K562 (cell line): ENCODE results near the gene ARHGEF33. TPM values are rescaled to one million over a fixed set of nuclear protein-coding genes. Genes with fewer than 3 reads are reported as not detected.

ENCODE experiments used
- ATAC-seq: fragments of 200-7000 bp; cut with Tn5 transposase; 3 replicates; pipeline ENCODE4 v1.9.1; 2020; ENCODE audit warnings: moderate library complexity
- BruUV-seq: library from RNA; stranded (reverse); fragments of 400-500 nt; replicated peaks from 2 replicates; lab custom pipeline; 2021; lab: Mats Ljungman, UMichigan
- CTCF ChIA-PET: fragments of 300-600 bp; formaldehyde crosslinking; extraction: SDS; loops from one replicate; lab custom pipeline; 2021; ENCODE audit warnings: low intra/inter-chr PET ratio; lab: Yijun Ruan, JAX
- POLR2A ChIA-PET: fragments of 300-600, 350-650 bp; sonication (Branson Sonifier 250); formaldehyde crosslinking; extraction: SDS; loops from one replicate; lab custom pipeline; 2021; ENCODE audit warnings: antibody characterized with exemption, inconsistent platforms; lab: Yijun Ruan, JAX
- DNase-seq, 4 experiments: peaks; one replicate each; pipeline versions ENCODE4 v3.0.0 to v3.0.0-alpha.2; 2011 to 2018; ENCODE audit warnings: low spot score in 3 of 4, mixed read lengths in 3 of 4; ENCODE audit errors: extremely low read depth in 1 of 4
- FAIRE-seq: peaks from 2 replicates; lab custom pipeline; 2011; peaks lifted over from hg19 to GRCh38; lab: Jason Lieb, UNC
- H2AFZ ChIP-seq: 2 replicates; pipeline ENCODE4 v1.6.0; 2011; ENCODE audit warnings: low read depth, low read length, control low read depth, inconsistent platforms
- H3K27ac ChIP-seq: fragments of 200-600 bp; 3 replicates; pipeline ENCODE4 v1.8.0; 2011; ENCODE audit warnings: low read depth, mild to moderate bottlenecking, control low read depth, inconsistent platforms, low read length, moderate library complexity, mixed read lengths; ENCODE audit errors: extremely low read depth
- H3K27me3 ChIP-seq, 2 experiments: fragments of 300-600 bp in 1 of 2; 2 replicates in 1 of 2; 3 replicates in 1 of 2; pipeline versions ENCODE4 v1.6.0 to v1.8.0; 2011; ENCODE audit warnings: inconsistent platforms in 2 of 2, low read length in 2 of 2, mild to moderate bottlenecking in 1 of 2, mixed read lengths in 1 of 2, moderate library complexity in 1 of 2; ENCODE audit not compliant: control insufficient read depth in 2 of 2, insufficient read depth in 2 of 2
- H3K36me3 ChIP-seq: fragments of 300-600 bp; 3 replicates; pipeline ENCODE4 v1.8.0; 2011; ENCODE audit warnings: mild to moderate bottlenecking, low read length, inconsistent platforms; ENCODE audit not compliant: control insufficient read depth, insufficient read depth
- H3K4me1 ChIP-seq, 2 experiments: fragments of 200-600 bp in 1 of 2; replicated peaks in 1 of 2; 2 replicates in 1 of 2; 3 replicates in 1 of 2; pipeline versions ENCODE4 v1.5.1 to v1.8.0; 2011; ENCODE audit warnings: inconsistent platforms in 2 of 2, low read length in 2 of 2, mild to moderate bottlenecking in 1 of 2, mixed read lengths in 1 of 2, moderate library complexity in 1 of 2; ENCODE audit not compliant: control insufficient read depth in 2 of 2, insufficient read depth in 2 of 2
- H3K4me2 ChIP-seq: 2 replicates; pipeline ENCODE4 v1.6.1; 2011; ENCODE audit warnings: low read length, control low read depth, inconsistent platforms, mixed read lengths; ENCODE audit not compliant: insufficient read depth
- H3K4me3 ChIP-seq: fragments of 200-600 bp; sonication (generic), shearing (Covaris generic); 2 replicates; pipeline ENCODE4 v1.5.1; 2016; ENCODE audit warnings: control low read depth, inconsistent platforms
- H3K79me2 ChIP-seq: fragments of 200-600 bp; 3 replicates; pipeline ENCODE4 v1.8.0; 2011; ENCODE audit warnings: low read length, inconsistent platforms; ENCODE audit not compliant: control insufficient read depth, insufficient read depth
- H3K9ac ChIP-seq, 2 experiments: 2 replicates each; pipeline versions ENCODE4 v1.6.0 to v1.6.1; 2011; ENCODE audit warnings: low read depth in 2 of 2, low read length in 2 of 2, control low read depth in 1 of 2, inconsistent platforms in 1 of 2, mild to moderate bottlenecking in 1 of 2, mixed read lengths in 1 of 2; ENCODE audit not compliant: insufficient read depth in 1 of 2
- H3K9me1 ChIP-seq: one replicate; pipeline ENCODE4 v1.6.0; 2011; ENCODE audit warnings: inconsistent platforms, mild to moderate bottlenecking, low read length, moderate library complexity; ENCODE audit not compliant: control insufficient read depth, insufficient read depth
- H3K9me3 ChIP-seq: replicated peaks from 2 replicates; pipeline ENCODE4 v1.5.1; 2011; ENCODE audit warnings: low read depth, low read length, inconsistent platforms; ENCODE audit not compliant: control insufficient read depth, insufficient read depth
- H4K20me1 ChIP-seq: replicated peaks from 2 replicates; pipeline ENCODE4 v1.6.1; 2011; ENCODE audit warnings: low read length, inconsistent platforms, mixed read lengths; ENCODE audit not compliant: control insufficient read depth, insufficient read depth
- ARNT ChIP-seq, 2 experiments: fragments of 450-650 bp; IDR thresholded peaks; 2 replicates each; pipeline ENCODE4 v1.6.1; 2016; ENCODE audit warnings: mild to moderate bottlenecking in 1 of 2
- HMG20A ChIP-seq: fragments of 450-650 bp; formaldehyde crosslinking; conservative IDR thresholded peaks from 2 replicates; pipeline ENCODE4 v1.4.0; 2020; ENCODE audit warnings: mild to moderate bottlenecking, mixed read lengths
- MCM2 ChIP-seq: fragments of 450-650 bp; IDR thresholded peaks from 2 replicates; pipeline ENCODE4 v1.6.1; 2017; ENCODE audit warnings: low read depth, mild to moderate bottlenecking
- NR2C2 ChIP-seq, 2 experiments: fragments of 200-800 bp in 1 of 2; sonication (Bioruptor generic) in 1 of 2; sonication (generic) in 1 of 2; formaldehyde crosslinking in 1 of 2; IDR thresholded peaks; 2 replicates each; pipeline versions ENCODE4 v1.6.1 to v1.8.0; 2016 to 2022; ENCODE audit warnings: mild to moderate bottlenecking in 1 of 2, missing compliant biosample characterization in 1 of 2, missing genetic modification characterization in 1 of 2, missing genetic modification reagents in 1 of 2
- SRSF3 ChIP-seq: fragments of 200-400 bp; formaldehyde crosslinking; IDR thresholded peaks from 2 replicates; pipeline ENCODE4 v1.6.1; 2016; ENCODE audit warnings: mild to moderate bottlenecking, low read length, moderate library complexity; ENCODE audit not compliant: insufficient read depth
- TRIM24 ChIP-seq, 2 experiments: fragments of 450-650 bp; IDR thresholded peaks; 2 replicates each; pipeline ENCODE4 v1.6.1; 2016
- WGBS: fragments of 100-300 bp; shearing (Covaris generic); methylation state at CpG from one replicate; pipeline ENCODE4 v1.1.6; 2016; ENCODE audit warnings: low coverage, mixed read lengths; ENCODE audit not compliant: insufficient coverage; ENCODE audit errors: missing lambda C conversion rate; 5-methylcytosine and 5-hydroxymethylcytosine counted together
- in situ Hi-C: fragments of 300-500 bp; cut with MboI; formaldehyde crosslinking; loops from 4 replicates; pipeline ENCODE4 v1.15.0; 2018; ENCODE audit warnings: inconsistent platforms, mixed read lengths
- intact Hi-C: fragments of 100-400 bp; cut with micrococcal nuclease; formaldehyde crosslinking; loops from 2 replicates; pipeline ENCODE4 v1.14.2; 2022
- polyA plus RNA-seq, 8 experiments: library from polyadenylated mRNA; depleted of rRNA in 4 of 8; stranded (reverse) in 5 of 8; unstranded in 3 of 8; fragments of >200 nt; fragmentation: Nextera tagmentation in 2 of 8; fragmentation: Illumina TruSeq in 1 of 8; extraction: Ambion mirVana in 2 of 8; extraction: Trizol in 1 of 8; gene quantifications; 2 replicates each; pipeline versions ENCODE4 v1.2.1 to v1.2.3, GENCODE V29; 2011 to 2014; ENCODE audit warnings: inconsistent platforms in 1 of 8, missing spikeins in 1 of 8
- total RNA-seq, 7 experiments: library from RNA; depleted of rRNA in 6 of 7; stranded (reverse); fragments of >200 nt in 6 of 7; fragmentation: Illumina TruSeq in 2 of 7; extraction: Trizol in 2 of 7; gene quantifications; 2 replicates each; pipeline versions ENCODE4 v1.2.1 to v1.2.3, GENCODE V29; 2011 to 2021; ENCODE audit warnings: low replicate concordance in 1 of 7
- TF ChIP-seq, protein P1 (sequence below): fragments of 250-450 bp; sonication (Bioruptor Pico); IDR thresholded peaks from 2 replicates; pipeline ENCODE4 v1.8.0; 2022; ENCODE audit warnings: moderate library complexity, mild to moderate bottlenecking, inconsistent platforms
- TF ChIP-seq, protein P2 (sequence below), 2 experiments: fragments of 450-650 bp in 1 of 2; IDR thresholded peaks; 2 replicates each; pipeline ENCODE4 v1.6.1; 2011 to 2017; ENCODE audit warnings: low read depth in 2 of 2, antibody characterized with exemption in 1 of 2, borderline replicate concordance in 1 of 2, low read length in 1 of 2, mild to moderate bottlenecking in 1 of 2, mixed read lengths in 1 of 2; ENCODE audit not compliant: control insufficient read depth in 1 of 2
- TF ChIP-seq, protein P3 (sequence below): fragments of 250-450 bp; sonication (Bioruptor Pico); IDR thresholded peaks from 2 replicates; pipeline ENCODE4 v1.4.0; 2020; ENCODE audit warnings: borderline replicate concordance

ARHGEF33 gene
- total and polyA plus RNA-seq, 9 of the 15 experiments (the other 6 are each of a cell fraction or from before 2014, with no cell fraction given) = 0.01 to 0.08 (median 0.03) TPM; not detected in 5

DNA sequence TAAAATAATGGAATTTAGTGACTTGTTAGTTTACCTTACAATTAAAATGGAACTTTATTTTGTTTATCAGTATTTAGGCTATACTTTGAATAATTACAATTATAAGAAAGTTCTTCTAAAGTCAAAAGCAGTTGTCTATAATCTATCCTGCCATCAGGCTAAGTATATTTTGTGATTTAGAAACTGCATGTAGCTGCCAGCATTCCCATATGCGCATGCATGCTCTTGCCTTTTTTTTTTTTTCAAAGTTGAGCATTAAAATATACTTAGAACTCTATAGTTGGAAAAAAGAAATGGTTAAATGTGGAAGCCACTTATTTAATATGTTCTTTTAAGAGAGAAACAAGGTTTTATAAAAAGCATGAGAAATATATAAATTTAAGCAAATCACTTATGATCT lies 99.0 kb downstream of the ARHGEF33 start:
- CTCF ChIA-PET = no interaction called here
- ATAC-seq (no peak), FAIRE-seq (no peak), DNase-seq (no peak)
- TF ChIP-seq, protein P1, sequence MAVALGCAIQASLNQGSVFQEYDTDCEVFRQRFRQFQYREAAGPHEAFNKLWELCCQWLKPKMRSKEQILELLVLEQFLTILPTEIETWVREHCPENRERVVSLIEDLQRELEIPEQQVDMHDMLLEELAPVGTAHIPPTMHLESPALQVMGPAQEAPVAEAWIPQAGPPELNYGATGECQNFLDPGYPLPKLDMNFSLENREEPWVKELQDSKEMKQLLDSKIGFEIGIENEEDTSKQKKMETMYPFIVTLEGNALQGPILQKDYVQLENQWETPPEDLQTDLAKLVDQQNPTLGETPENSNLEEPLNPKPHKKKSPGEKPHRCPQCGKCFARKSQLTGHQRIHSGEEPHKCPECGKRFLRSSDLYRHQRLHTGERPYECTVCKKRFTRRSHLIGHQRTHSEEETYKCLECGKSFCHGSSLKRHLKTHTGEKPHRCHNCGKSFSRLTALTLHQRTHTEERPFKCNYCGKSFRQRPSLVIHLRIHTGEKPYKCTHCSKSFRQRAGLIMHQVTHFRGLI (CRISPR knock-in tag) = no peak
- POLR2A ChIA-PET = interaction anchor here (1.1 kb wide), 1 partner anchor 237 kb away, joined by 4 read pairs; the partner anchor contains the start of gene SRSF7
- Histone ChIP-seq H3K4me2 (no peak overlapping the region), H3K27ac (no peak overlapping the region), H3K27me3 (no peaks in the 10 kb centered on the region), H3K9ac (no peak overlapping the region), H3K4me1 (no peaks in the 10 kb centered on the region), H3K79me2 (no peaks in the 10 kb centered on the region), H2AFZ (no peak overlapping the region), H4K20me1 (no peaks in the 10 kb centered on the region), H3K36me3 (peaks cover 41% of the 10 kb centered on the region; the same call in 2 of the 3 replicates), H3K4me3 (no peak overlapping the region), H3K9me3 (no peaks in the 10 kb centered on the region), H3K9me1 (no peaks in the 10 kb centered on the region)
- intact Hi-C loops (no loop called here), in situ Hi-C loops (no loop called here)
- BruUV-seq = no TSS peak
- 88% methylated on average over 1 of the region's 1 CpG for WGBS

DNA sequence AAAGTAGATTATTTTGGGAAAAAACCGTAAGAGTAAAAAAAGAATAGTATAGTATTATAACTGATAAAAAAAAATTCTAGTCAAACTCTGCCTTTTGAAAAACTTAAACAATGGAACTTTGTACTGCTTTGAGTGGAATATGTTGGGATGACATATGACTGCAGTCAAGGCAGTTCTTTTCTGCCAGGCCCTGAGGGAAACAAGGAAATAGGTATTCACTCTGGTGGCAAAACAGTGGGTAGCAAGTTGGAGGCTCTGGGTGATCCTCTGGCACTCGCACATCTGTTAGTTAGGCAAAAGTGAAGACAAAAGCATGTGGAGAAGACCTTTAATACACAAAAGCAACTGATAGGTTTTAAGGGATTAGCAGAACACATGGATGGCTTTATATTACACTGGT lies 102.2 kb downstream of the ARHGEF33 start:
- H3K9ac ChIP-seq = no peak overlapping the region
- 93% methylated on average over 2 of the region's 2 CpGs for WGBS
- no TSS peak for BruUV-seq
- ChIA-PET POLR2A (no interaction called here), CTCF (no interaction called here)
- peaks cover 59% of the 10 kb centered on the region; the same call in 2 of the 3 replicates for H3K36me3 ChIP-seq
- no peak overlapping the region for H2AFZ ChIP-seq
- H3K9me3 ChIP-seq = no peaks in the 10 kb centered on the region
- ATAC-seq (no peak), FAIRE-seq (no peak), DNase-seq (no peak)
- no peaks in the 10 kb centered on the region for H3K9me1 ChIP-seq
- no peaks in the 10 kb centered on the region for H3K79me2 ChIP-seq
- no peaks in the 10 kb centered on the region for H3K27me3 ChIP-seq
- no peak overlapping the region for H3K4me2 ChIP-seq
- intact Hi-C loops (no loop called here), in situ Hi-C loops (no loop called here)
- H3K4me3 ChIP-seq = no peak overlapping the region
- no peaks in the 10 kb centered on the region for H4K20me1 ChIP-seq
- H3K4me1 ChIP-seq = no peaks in the 10 kb centered on the region
- no peak overlapping the region for H3K27ac ChIP-seq
- TF ChIP-seq HMG20A (CRISPR knock-in tag) (no peak), SRSF3 (no peak), ARNT (IDR thresholded peaks at IDR 0.05) (no peak), MCM2 (no peak), NR2C2 (CRISPR knock-in tag; IDR thresholded peaks at IDR 0.05) (no peak), NR2C2 (tag; IDR thresholded peaks at IDR 0.05) (no peak), TRIM24 (IDR thresholded peaks at IDR 0.05) (no peak)
- TF ChIP-seq, protein P2, sequence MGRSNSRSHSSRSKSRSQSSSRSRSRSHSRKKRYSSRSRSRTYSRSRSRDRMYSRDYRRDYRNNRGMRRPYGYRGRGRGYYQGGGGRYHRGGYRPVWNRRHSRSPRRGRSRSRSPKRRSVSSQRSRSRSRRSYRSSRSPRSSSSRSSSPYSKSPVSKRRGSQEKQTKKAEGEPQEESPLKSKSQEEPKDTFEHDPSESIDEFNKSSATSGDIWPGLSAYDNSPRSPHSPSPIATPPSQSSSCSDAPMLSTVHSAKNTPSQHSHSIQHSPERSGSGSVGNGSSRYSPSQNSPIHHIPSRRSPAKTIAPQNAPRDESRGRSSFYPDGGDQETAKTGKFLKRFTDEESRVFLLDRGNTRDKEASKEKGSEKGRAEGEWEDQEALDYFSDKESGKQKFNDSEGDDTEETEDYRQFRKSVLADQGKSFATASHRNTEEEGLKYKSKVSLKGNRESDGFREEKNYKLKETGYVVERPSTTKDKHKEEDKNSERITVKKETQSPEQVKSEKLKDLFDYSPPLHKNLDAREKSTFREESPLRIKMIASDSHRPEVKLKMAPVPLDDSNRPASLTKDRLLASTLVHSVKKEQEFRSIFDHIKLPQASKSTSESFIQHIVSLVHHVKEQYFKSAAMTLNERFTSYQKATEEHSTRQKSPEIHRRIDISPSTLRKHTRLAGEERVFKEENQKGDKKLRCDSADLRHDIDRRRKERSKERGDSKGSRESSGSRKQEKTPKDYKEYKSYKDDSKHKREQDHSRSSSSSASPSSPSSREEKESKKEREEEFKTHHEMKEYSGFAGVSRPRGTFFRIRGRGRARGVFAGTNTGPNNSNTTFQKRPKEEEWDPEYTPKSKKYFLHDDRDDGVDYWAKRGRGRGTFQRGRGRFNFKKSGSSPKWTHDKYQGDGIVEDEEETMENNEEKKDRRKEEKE (IDR thresholded peaks at IDR 0.05; ENCODE audit: borderline replicate concordance in 1 of 2, control insufficient read depth in 1 of 2, low read depth in 2 of 2, low read length in 1 of 2) = no peak
- TF ChIP-seq, protein P3, sequence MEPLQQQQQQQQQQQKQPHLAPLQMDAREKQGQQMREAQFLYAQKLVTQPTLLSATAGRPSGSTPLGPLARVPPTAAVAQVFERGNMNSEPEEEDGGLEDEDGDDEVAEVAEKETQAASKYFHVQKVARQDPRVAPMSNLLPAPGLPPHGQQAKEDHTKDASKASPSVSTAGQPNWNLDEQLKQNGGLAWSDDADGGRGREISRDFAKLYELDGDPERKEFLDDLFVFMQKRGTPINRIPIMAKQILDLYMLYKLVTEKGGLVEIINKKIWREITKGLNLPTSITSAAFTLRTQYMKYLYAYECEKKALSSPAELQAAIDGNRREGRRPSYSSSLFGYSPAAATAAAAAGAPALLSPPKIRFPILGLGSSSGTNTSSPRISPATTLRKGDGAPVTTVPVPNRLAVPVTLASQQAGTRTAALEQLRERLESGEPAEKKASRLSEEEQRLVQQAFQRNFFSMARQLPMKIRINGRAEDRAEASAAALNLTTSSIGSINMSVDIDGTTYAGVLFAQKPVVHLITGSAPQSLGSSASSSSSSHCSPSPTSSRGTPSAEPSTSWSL = no peak
